Measurements from ENCODE around the gene ERFL.

DNA sequence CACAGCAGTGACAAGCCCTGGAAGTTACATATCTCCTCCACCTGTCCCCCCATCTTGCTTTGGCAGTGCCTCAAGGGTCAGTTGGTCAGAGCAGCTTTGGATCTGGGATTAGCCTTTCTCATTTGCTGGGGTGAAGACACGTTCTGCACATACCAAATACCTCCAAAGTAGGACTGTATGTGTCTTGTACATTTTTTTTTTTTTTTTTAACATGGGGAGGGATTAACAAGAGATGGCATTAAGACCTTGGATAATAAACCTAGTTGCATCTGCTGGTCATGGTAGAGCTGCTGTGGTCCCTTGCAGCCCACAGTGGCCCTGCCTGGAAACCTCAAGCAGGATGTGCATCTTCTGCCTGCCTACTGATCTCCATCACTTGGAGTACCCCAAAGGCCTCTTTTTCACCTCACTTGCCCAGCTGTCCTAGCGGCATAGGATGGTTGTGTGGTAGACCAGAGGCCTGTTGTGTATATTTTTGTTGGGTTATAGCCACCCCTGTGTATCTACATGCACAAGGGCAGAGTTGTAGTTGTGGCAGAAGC lies 65.7 kb downstream of the ERFL start:
- TF ChIP-seq EP300 (IDR thresholded peaks at IDR 0.05; ENCODE audit: low read depth) = no peak
- TF ChIP-seq POLR2A (IDR thresholded peaks at IDR 0.05) = no peak
- TF ChIP-seq CTCF (IDR thresholded peaks at IDR 0.05) = no peak

Data from transverse colon (tissue), 3 donors.